Measurements from ENCODE around the gene CHIA. TPM values are rescaled to one million over a fixed set of nuclear protein-coding genes. Genes with fewer than 3 reads are reported as not detected.

The CHIA gene
- total and polyA plus RNA-seq, 2 of the 4 experiments (the other 2 are of a cell fraction), result not detected

DNA sequence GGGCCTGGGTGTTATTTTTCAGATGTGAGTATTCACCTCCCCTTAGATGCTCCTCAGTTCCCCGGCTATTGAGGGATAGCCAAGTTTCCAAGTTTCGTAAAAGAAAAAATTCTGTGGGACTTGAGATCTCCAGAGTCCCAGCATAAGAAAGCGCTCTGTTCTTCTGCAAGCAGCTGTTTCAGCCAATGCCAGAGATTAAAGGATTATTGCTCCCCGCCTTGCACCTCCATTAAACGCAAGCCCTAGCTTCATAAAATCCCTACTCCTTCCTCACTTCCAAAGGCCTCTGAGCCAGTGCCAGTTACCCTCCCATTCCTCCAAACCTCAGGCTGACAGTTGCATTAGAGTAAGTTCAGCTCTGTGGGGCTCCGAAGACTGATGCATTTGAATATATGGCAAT is 56.4 kb downstream of the CHIA start:
- POLR2A ChIA-PET (ENCODE audit: unreplicated experiment), result no interaction called here
- Histone ChIP-seq H3K9me3 (ENCODE audit: control insufficient read depth, insufficient read depth, low read length) (no peaks in the 10 kb centered on the region), H3K18ac (ENCODE audit: low read depth, low read length) (no peak overlapping the region), H4K91ac (ENCODE audit: insufficient read depth, low read depth, low read length) (no peak overlapping the region), H3K79me1 (ENCODE audit: low read depth in 1 of 2, low read length in 2 of 2) (no peaks in the 10 kb centered on the region), H3K27me3 (ENCODE audit: control insufficient read depth, insufficient read depth, low read length) (peaks cover 9% of the 10 kb centered on the region), H2AK9ac (replicated peaks; ENCODE audit: low read depth, low read length, poor library complexity) (no peak overlapping the region), H2BK5ac (ENCODE audit: low read depth, low read length, poor library complexity, severe bottlenecking) (no peak overlapping the region), H3K36me3 (ENCODE audit: control insufficient read depth, insufficient read depth, low read length) (no peaks in the 10 kb centered on the region), H3K4me2 (ENCODE audit: low read depth, low read length) (no peak overlapping the region; the same call in 1 of the 2 replicates), H2BK20ac (ENCODE audit: low read depth, low read length) (no peak overlapping the region), H2BK15ac (ENCODE audit: low read depth, low read length) (no peak overlapping the region), H2AK5ac (ENCODE audit: low read depth, low read length) (no peak overlapping the region), H3K4ac (ENCODE audit: low read depth, low read length) (no peak overlapping the region), H3K27ac (ENCODE audit: insufficient read depth, low read length) (no peak overlapping the region), H3K56ac (ENCODE audit: extremely low read depth, insufficient read depth, low read length) (no peak overlapping the region), H3K9me1 (ENCODE audit: insufficient read depth, low read length) (no peaks in the 10 kb centered on the region), H3K4me1 (ENCODE audit: control insufficient read depth, insufficient read depth, low read length) (no peaks in the 10 kb centered on the region), H2BK120ac (ENCODE audit: low read depth, low read length) (no peak overlapping the region), H2AFZ (replicated peaks; ENCODE audit: low read length, poor library complexity) (no peak overlapping the region), H3K23ac (ENCODE audit: low read depth, low read length) (no peak overlapping the region), H3K14ac (replicated peaks; ENCODE audit: low read depth, low read length) (no peak overlapping the region), H4K8ac (ENCODE audit: low read depth in 2 of 2, low read length in 2 of 2) (no peak overlapping the region), H3K9ac (ENCODE audit: low read depth, low read length) (no peak overlapping the region), H4K5ac (ENCODE audit: low read depth, low read length) (no peak overlapping the region), H4K20me1 (ENCODE audit: insufficient read depth, low read length) (no peaks in the 10 kb centered on the region), H3K4me3 (ENCODE audit: insufficient read depth, low read depth, low read length) (no peak overlapping the region)
- 80% methylated on average over 2 of the region's 6 CpGs; no CpG with 5 or more reads in 1 of the 2 experiments for WGBS, 2 experiments (ENCODE audit: extremely low coverage in 2 of 2, insufficient read length in 1 of 2)
- intact Hi-C loops (cut with micrococcal nuclease), result loop anchor here (10.0 kb wide), 2 partner anchors 58 to 202 kb away; partner anchors contain the start of genes CEPT1 and DRAM2
- TF ChIP-seq MXI1 (IDR thresholded peaks at IDR 0.05; ENCODE audit: borderline replicate concordance, low read depth, low read length), result no peak
- TF ChIP-seq NFE2L2 (IDR thresholded peaks at IDR 0.05; ENCODE audit: low read depth, low read length), result no peak
- no peak for TF ChIP-seq MAZ (IDR thresholded peaks at IDR 0.05; ENCODE audit: borderline replicate concordance, low read depth, low read length)
- TF ChIP-seq, protein P1, sequence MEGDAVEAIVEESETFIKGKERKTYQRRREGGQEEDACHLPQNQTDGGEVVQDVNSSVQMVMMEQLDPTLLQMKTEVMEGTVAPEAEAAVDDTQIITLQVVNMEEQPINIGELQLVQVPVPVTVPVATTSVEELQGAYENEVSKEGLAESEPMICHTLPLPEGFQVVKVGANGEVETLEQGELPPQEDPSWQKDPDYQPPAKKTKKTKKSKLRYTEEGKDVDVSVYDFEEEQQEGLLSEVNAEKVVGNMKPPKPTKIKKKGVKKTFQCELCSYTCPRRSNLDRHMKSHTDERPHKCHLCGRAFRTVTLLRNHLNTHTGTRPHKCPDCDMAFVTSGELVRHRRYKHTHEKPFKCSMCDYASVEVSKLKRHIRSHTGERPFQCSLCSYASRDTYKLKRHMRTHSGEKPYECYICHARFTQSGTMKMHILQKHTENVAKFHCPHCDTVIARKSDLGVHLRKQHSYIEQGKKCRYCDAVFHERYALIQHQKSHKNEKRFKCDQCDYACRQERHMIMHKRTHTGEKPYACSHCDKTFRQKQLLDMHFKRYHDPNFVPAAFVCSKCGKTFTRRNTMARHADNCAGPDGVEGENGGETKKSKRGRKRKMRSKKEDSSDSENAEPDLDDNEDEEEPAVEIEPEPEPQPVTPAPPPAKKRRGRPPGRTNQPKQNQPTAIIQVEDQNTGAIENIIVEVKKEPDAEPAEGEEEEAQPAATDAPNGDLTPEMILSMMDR (conservative IDR thresholded peaks at IDR 0.05; ENCODE audit: low read depth, low read length), result no peak
- no peak for TF ChIP-seq SMC3 (IDR thresholded peaks at IDR 0.05; ENCODE audit: low read depth, low read length)
- TF ChIP-seq FOS (IDR thresholded peaks at IDR 0.05; ENCODE audit: low read depth, low read length), result no peak
- TF ChIP-seq RCOR1 (IDR thresholded peaks at IDR 0.05; ENCODE audit: insufficient replicate concordance, low read length), result no peak
- no peak for TF ChIP-seq POLR2A (IDR thresholded peaks at IDR 0.05; ENCODE audit: low read depth, low read length)
- TF ChIP-seq RFX5 (IDR thresholded peaks at IDR 0.05; ENCODE audit: low read depth, low read length), result no peak
- TF ChIP-seq, protein P2, sequence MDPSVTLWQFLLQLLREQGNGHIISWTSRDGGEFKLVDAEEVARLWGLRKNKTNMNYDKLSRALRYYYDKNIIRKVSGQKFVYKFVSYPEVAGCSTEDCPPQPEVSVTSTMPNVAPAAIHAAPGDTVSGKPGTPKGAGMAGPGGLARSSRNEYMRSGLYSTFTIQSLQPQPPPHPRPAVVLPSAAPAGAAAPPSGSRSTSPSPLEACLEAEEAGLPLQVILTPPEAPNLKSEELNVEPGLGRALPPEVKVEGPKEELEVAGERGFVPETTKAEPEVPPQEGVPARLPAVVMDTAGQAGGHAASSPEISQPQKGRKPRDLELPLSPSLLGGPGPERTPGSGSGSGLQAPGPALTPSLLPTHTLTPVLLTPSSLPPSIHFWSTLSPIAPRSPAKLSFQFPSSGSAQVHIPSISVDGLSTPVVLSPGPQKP (IDR thresholded peaks at IDR 0.05; ENCODE audit: borderline replicate concordance, low read depth, low read length), result no peak
- no peak for TF ChIP-seq BHLHE40 (IDR thresholded peaks at IDR 0.05; ENCODE audit: low read depth, low read length)
- TF ChIP-seq MAFK (IDR thresholded peaks at IDR 0.05; ENCODE audit: low read depth, low read length), result no peak
- TF ChIP-seq RAD21 (IDR thresholded peaks at IDR 0.05; ENCODE audit: low read length), result no peak
- TF ChIP-seq, protein P3, sequence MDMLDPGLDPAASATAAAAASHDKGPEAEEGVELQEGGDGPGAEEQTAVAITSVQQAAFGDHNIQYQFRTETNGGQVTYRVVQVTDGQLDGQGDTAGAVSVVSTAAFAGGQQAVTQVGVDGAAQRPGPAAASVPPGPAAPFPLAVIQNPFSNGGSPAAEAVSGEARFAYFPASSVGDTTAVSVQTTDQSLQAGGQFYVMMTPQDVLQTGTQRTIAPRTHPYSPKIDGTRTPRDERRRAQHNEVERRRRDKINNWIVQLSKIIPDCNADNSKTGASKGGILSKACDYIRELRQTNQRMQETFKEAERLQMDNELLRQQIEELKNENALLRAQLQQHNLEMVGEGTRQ (IDR thresholded peaks at IDR 0.05; ENCODE audit: low read depth, low read length), result no peak
- TF ChIP-seq CEBPB (IDR thresholded peaks at IDR 0.05; ENCODE audit: low read depth, low read length), result no peak
- TF ChIP-seq CHD1 (IDR thresholded peaks at IDR 0.05; ENCODE audit: low read depth, low read length), result no peak
- no peak for ATAC-seq (ENCODE audit: low read depth)
- DNase-seq, result no peak
- dilution Hi-C loops (cut with HindIII; ENCODE audit: low sequenced_read_pairs, unreplicated experiment), result no loop called here
- BruUV-seq (replicated peaks), result no TSS peak
- CTCF ChIA-PET, result no interaction called here
- in situ Hi-C loops (cut with MboI; ENCODE audit: low sequenced_read_pairs), result loop anchor here (25.0 kb wide), 1 partner anchor 310 kb away; no protein-coding TSS in a partner anchor
